ENCODE measurements around the gene PHF21B. TPM values are rescaled to one million over a fixed set of nuclear protein-coding genes. Genes with fewer than 3 reads are reported as not detected.
"Not testable (repeated sequence)": the region's sequence is repeated elsewhere in the genome, so short reads cannot be mapped to it uniquely, and the experiment has no call there.

PHF21B gene
- total RNA-seq, 3 donors from 2014 or later (not counting 1 experiment from before 2014, with no cell fraction given), result not detected

GRCh38 chr22:44862281-44862680 is 147.5 kb downstream of the PHF21B start:
- no peaks in the 10 kb centered on the region for H3K27me3 Mint-ChIP-seq (ENCODE audit: low read depth in 2 of 2)
- H3K9me3 Mint-ChIP-seq, result no peaks in the 10 kb centered on the region
- no peaks in the 10 kb centered on the region for H3K36me3 ChIP-seq (ENCODE audit: control insufficient read depth, insufficient read depth, low read length)
- H3K27ac Mint-ChIP-seq, result no peak overlapping the region
- intact Hi-C loops (cut with micrococcal nuclease), result no loop called here
- H3K4me1 ChIP-seq (ENCODE audit: control insufficient read depth, insufficient read depth, low read length), result no peaks in the 10 kb centered on the region
- no peak for DNase-seq
- ATAC-seq, result no peak
- no peaks in the 10 kb centered on the region for H3K27me3 ChIP-seq (ENCODE audit: control insufficient read depth, insufficient read depth, low read length)
- no peak overlapping the region for H3K27ac ChIP-seq (ENCODE audit: low read length)
- no peaks in the 10 kb centered on the region for H3K4me1 Mint-ChIP-seq
- H3K36me3 Mint-ChIP-seq, result no peaks in the 10 kb centered on the region
- no peaks in the 10 kb centered on the region for H3K9me3 ChIP-seq (ENCODE audit: control insufficient read depth, insufficient read depth, low read length)
- 87% methylated on average over 11 of the region's 11 CpGs for whole genome bisulfite sequencing (ENCODE audit: insufficient coverage)
- H3K4me3 ChIP-seq (ENCODE audit: low read length), result no peak overlapping the region
- no peak overlapping the region for H3K4me3 Mint-ChIP-seq
- TF ChIP-seq, protein P1, sequence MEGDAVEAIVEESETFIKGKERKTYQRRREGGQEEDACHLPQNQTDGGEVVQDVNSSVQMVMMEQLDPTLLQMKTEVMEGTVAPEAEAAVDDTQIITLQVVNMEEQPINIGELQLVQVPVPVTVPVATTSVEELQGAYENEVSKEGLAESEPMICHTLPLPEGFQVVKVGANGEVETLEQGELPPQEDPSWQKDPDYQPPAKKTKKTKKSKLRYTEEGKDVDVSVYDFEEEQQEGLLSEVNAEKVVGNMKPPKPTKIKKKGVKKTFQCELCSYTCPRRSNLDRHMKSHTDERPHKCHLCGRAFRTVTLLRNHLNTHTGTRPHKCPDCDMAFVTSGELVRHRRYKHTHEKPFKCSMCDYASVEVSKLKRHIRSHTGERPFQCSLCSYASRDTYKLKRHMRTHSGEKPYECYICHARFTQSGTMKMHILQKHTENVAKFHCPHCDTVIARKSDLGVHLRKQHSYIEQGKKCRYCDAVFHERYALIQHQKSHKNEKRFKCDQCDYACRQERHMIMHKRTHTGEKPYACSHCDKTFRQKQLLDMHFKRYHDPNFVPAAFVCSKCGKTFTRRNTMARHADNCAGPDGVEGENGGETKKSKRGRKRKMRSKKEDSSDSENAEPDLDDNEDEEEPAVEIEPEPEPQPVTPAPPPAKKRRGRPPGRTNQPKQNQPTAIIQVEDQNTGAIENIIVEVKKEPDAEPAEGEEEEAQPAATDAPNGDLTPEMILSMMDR (IDR thresholded peaks at IDR 0.05), result no peak

DNA sequence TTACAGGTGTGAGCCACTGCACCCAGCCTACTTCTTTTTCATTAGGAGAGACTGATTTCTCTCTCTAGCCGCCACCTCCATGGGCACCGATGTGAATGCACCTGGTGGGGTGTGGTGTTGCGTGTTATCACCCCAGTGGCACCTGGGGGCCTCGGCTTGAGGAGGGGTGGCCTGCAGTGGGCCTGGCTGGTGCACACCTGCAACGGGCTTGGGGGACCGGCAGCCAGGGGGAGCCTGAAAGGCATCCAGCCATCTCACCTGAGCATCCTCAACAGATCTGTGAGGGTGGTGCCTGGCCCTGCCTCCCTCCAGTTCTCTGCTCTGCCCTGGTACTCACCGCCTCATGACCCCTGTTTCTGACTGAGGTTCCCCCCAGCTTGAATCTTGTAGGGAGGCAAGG is 148.6 kb downstream of the PHF21B start:
- 95% methylated on average over 7 of the region's 7 CpGs for WGBS (ENCODE audit: insufficient coverage)
- Histone ChIP-seq H3K27ac (ENCODE audit: low read length) (no peak overlapping the region), H3K4me1 (ENCODE audit: control insufficient read depth, insufficient read depth, low read length) (no peaks in the 10 kb centered on the region), H3K27me3 (ENCODE audit: control insufficient read depth, insufficient read depth, low read length) (no peaks in the 10 kb centered on the region), H3K36me3 (ENCODE audit: control insufficient read depth, insufficient read depth, low read length) (no peaks in the 10 kb centered on the region), H3K9me3 (ENCODE audit: control insufficient read depth, insufficient read depth, low read length) (no peaks in the 10 kb centered on the region), H3K4me3 (ENCODE audit: low read length) (no peak overlapping the region)
- H3K9me3 Mint-ChIP-seq, result no peaks in the 10 kb centered on the region
- no peak overlapping the region for H3K27ac Mint-ChIP-seq
- no peaks in the 10 kb centered on the region for H3K4me1 Mint-ChIP-seq
- H3K27me3 Mint-ChIP-seq (ENCODE audit: low read depth in 2 of 2), result no peaks in the 10 kb centered on the region
- TF ChIP-seq, protein P1 (IDR thresholded peaks at IDR 0.05), result no peak
- DNase-seq (no peak), ATAC-seq (no peak)
- H3K4me3 Mint-ChIP-seq, result no peak overlapping the region
- no peaks in the 10 kb centered on the region for H3K36me3 Mint-ChIP-seq
- intact Hi-C loops (cut with micrococcal nuclease), result no loop called here

DNA sequence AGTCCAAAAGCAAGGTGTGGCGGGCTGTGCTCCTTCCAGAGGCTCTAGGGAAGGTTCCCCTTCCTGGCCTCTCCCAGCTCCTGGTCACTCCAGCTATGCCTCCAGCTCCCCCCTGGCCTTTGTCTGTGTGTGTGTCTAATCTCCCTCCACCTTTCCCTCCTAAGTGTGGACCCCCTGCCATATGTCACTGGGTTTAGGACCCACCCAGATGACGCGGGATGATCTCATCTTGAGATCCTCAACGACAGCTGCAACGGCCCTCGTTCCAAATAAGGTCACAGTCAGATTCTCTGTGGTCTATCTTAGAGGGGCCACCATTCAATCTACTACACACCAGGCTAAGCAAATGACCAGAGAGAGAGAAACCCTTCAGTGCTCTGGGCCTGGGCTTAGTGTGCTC is 149.5 kb downstream of the PHF21B start:
- no peaks in the 10 kb centered on the region for H3K9me3 Mint-ChIP-seq
- DNase-seq (no peak), ATAC-seq (no peak)
- H3K36me3 Mint-ChIP-seq, result no peaks in the 10 kb centered on the region
- intact Hi-C loops (cut with micrococcal nuclease), result no loop called here
- Histone ChIP-seq H3K4me1 (ENCODE audit: control insufficient read depth, insufficient read depth, low read length) (no peaks in the 10 kb centered on the region), H3K27ac (ENCODE audit: low read length) (no peak overlapping the region), H3K9me3 (ENCODE audit: control insufficient read depth, insufficient read depth, low read length) (no peaks in the 10 kb centered on the region), H3K36me3 (ENCODE audit: control insufficient read depth, insufficient read depth, low read length) (no peaks in the 10 kb centered on the region), H3K4me3 (ENCODE audit: low read length) (no peak overlapping the region), H3K27me3 (ENCODE audit: control insufficient read depth, insufficient read depth, low read length) (no peaks in the 10 kb centered on the region)
- no peaks in the 10 kb centered on the region for H3K4me1 Mint-ChIP-seq
- no peak overlapping the region for H3K4me3 Mint-ChIP-seq
- H3K27me3 Mint-ChIP-seq (ENCODE audit: low read depth in 2 of 2), result no peaks in the 10 kb centered on the region
- TF ChIP-seq, protein P1 (IDR thresholded peaks at IDR 0.05), result no peak
- no peak overlapping the region for H3K27ac Mint-ChIP-seq
- WGBS (ENCODE audit: insufficient coverage), result 82% methylated on average over 6 of the region's 6 CpGs

DNA sequence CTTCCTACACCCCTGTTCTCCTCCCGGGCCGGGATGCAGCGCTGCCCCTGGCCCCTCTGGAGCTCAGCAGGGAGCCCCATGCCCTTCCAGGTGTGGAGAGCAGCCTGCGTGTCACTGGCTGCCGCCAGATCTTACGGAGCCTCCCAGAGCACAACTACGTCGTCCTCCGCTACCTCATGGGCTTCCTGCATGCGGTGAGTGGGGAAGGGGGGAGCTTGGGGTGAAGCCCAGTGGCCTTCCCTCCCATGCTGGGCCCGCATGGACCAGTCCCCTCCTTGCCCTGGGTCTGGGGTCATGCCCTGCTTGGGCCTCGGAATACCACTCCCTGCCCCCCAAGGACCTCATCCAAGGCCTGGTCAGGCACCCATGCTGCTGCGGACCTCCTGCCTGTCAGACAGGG is 150.2 kb downstream of the PHF21B start:
- TF ChIP-seq, protein P1 (IDR thresholded peaks at IDR 0.05), result no peak
- H3K4me3 Mint-ChIP-seq, result no peak overlapping the region
- H3K27ac Mint-ChIP-seq, result no peak overlapping the region
- H3K9me3 Mint-ChIP-seq, result no peaks in the 10 kb centered on the region
- H3K4me1 Mint-ChIP-seq, result no peaks in the 10 kb centered on the region
- DNase-seq (no peak), ATAC-seq (no peak)
- no peak overlapping the region for H3K4me3 ChIP-seq (ENCODE audit: low read length)
- H3K27me3 ChIP-seq (ENCODE audit: control insufficient read depth, insufficient read depth, low read length), result no peaks in the 10 kb centered on the region
- no peaks in the 10 kb centered on the region for H3K9me3 ChIP-seq (ENCODE audit: control insufficient read depth, insufficient read depth, low read length)
- no peaks in the 10 kb centered on the region for H3K36me3 Mint-ChIP-seq
- no peak overlapping the region for H3K27ac ChIP-seq (ENCODE audit: low read length)
- no peaks in the 10 kb centered on the region for H3K36me3 ChIP-seq (ENCODE audit: control insufficient read depth, insufficient read depth, low read length)
- no peaks in the 10 kb centered on the region for H3K4me1 ChIP-seq (ENCODE audit: control insufficient read depth, insufficient read depth, low read length)
- H3K27me3 Mint-ChIP-seq (ENCODE audit: low read depth in 2 of 2), result no peaks in the 10 kb centered on the region
- intact Hi-C loops (cut with micrococcal nuclease), result no loop called here
- WGBS (ENCODE audit: insufficient coverage), result 90% methylated on average over 13 of the region's 13 CpGs

DNA sequence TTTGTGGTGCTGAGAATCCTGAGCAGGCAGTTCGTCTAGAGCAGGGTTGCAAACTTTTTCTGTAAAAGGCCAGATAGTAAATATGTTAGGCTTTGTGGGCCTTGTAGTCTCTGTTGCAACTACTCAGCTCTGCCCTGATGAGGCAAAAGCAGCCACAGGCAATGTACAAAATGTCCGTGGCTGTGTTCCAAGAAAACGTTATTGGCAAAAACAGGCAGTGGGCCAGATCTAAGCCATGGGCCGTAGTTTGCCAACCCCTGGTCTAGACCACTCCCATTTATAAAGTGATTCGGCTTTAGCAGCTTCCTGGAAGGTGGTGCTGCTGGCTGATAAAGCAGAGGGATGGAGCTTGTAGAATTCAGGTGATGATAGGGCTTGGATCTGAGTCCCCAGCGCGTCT is 151.0 kb downstream of the PHF21B start:
- H3K27ac Mint-ChIP-seq; H3K4me1 ChIP-seq (ENCODE audit: control insufficient read depth, insufficient read depth, low read length); H3K4me3 ChIP-seq (ENCODE audit: low read length); H3K27me3 ChIP-seq (ENCODE audit: control insufficient read depth, insufficient read depth, low read length); H3K36me3 Mint-ChIP-seq; H3K9me3 Mint-ChIP-seq; H3K9me3 ChIP-seq (ENCODE audit: control insufficient read depth, insufficient read depth, low read length); ATAC-seq; H3K4me3 Mint-ChIP-seq; DNase-seq; H3K27ac ChIP-seq (ENCODE audit: low read length); H3K27me3 Mint-ChIP-seq (ENCODE audit: low read depth in 2 of 2); intact Hi-C loops (cut with micrococcal nuclease); H3K4me1 Mint-ChIP-seq; H3K36me3 ChIP-seq (ENCODE audit: control insufficient read depth, insufficient read depth, low read length): not testable (repeated sequence)
- 72% methylated on average over 5 of the region's 7 CpGs for WGBS (ENCODE audit: insufficient coverage)

All from natural killer cell (primary cell).